Measurements from ENCODE around the gene STAC3.
A peak's percentile ranks its signal among the peaks of the same experiment; 100 is the strongest.

The STAC3 gene

DNA sequence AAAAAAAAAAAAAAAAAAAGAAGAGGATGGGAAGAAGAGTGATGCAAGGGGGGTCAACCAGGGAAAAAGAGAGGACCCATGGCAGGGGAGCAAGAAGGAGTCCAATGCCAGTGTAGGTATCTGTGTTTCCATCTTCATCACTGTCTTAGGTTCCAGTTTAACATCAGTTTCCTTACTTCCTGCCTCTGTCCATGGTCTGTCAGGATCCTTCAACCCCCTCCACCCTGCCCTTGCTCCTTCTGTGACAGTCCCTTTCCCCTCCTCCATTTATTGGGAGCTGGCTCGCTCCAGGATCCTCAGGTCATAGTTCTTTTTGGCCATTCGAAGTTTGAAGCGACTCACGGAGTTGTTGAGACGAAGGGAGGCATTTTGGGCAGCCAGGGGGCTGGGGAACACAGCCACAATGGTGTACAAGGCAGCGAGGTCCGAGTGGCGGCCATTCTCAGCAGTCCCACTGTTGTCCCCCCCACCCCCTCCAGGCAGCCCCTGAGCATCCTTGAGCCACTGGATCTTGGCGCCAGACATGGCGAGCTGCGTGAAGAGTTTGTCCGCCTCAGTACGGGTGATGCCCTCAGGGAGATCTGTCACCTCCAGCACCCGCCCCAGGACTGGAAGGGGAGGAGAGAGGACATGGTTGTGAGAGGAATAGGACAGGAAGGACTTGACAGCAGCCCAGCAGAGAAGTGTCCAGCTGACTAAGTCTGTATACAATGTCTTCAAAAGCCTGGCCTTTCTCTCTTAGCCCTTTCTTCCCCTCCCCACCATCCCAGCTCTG is 3.7 kb upstream of the STAC3 start:
- DNase-seq (ENCODE audit: low spot score) = no peak

GRCh38 chr12:57250541-57250940 is 446 bp downstream of the STAC3 start:
- no peak for DNase-seq (ENCODE audit: low spot score)

- no peak for DNase-seq (ENCODE audit: low spot score)
These were observed 1.8 kb downstream of the STAC3 start for GRCh38 chr12:57248934-57249742.

GRCh38 chr12:57247041-57247440 is 3.9 kb downstream of the STAC3 start:
- no peak for DNase-seq (ENCODE audit: low spot score)

- DNase-seq (ENCODE audit: low spot score) = no peak
These were observed 6.7 kb downstream of the STAC3 start for GRCh38 chr12:57244312-57244696.

GRCh38 chr12:57243521-57244311 is 7.3 kb downstream of the STAC3 start:
- peak; percentile 84 for DNase-seq (ENCODE audit: low spot score)

DNA sequence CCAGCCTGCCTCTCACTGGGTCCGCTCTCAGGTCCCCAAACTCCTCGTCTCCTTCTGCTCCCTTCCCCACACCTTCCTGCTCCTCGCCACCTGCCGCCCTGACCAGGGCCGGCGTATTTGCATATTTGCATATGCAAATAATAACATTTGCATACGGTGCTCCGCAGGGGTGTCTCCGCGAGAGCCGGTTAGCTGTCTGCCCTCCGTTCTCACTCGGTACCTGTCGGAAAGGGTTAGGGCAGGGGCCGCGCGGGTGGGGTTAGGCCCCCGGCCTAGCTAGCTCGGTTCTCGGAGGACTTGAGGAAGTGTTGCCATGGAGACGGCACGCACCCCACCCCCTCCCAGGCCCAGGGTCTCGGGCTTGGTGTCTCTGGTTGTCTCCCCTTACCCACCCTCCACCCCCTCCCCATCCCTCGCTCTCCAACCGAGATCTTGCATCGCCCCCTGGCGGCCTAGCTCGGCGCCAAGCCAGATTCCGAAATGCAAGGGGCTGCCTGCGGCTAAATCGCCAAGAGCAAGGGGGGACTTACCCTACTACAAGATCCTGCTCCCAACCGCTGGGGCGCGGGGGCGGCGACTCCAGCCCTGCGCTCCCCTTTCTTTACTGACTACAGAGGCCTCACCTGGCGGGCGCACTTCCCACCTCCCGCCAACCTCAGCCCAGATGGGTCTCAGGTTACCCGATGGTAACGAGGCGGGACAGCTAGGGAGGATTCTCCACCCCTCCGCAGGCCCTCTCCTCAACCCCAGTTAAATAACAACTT is 8.1 kb downstream of the STAC3 start:
- DNase-seq (ENCODE audit: low spot score) = peak; percentile 53

- DNase-seq (ENCODE audit: low spot score) = no peak
These were observed 8.7 kb downstream of the STAC3 start for GRCh38 chr12:57242329-57242690.

DNA sequence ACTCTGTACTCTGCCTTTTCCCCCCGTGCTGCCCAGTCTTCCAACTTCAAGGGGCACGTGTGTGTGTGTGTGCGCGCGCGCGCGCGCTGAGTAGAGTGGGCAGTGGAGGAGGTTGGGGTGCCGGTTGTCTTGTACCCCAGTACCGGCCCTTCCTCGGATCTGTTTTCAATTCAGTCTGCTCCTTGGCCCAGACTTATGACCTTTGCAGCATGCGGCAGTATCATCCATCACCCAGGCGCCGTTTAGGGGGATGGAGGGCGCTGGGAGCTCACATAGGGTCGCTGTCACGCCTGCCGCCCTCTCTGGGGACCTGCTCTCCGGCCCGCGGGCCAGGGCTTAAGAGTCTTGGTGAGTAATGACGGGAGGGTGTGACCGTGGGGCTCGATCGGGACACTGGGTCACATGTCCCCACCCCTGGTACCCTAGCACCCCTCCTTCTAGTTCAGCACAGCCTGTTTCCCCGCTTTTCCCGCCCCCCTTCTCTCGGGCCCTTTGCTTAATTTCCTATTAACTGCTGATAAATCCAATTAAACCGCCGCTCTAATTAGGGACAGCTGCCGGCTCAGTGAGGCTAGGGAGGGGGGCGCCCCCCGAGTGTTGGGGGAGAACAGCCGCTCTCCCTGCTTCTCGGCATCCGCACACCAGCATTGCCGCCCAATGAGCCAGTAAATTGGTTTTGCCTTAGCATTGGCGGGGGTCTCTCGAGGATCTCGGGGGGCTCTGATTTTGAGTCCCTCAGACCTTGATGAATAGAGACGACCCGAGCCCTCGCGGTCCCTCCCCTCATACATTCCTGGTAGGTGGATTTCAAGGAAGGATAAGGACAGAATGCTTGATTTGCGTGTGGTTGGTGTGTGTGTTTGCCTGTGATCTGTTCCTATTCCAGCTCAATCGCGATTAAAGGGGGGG is 9.3 kb downstream of the STAC3 start:
- no peak for DNase-seq (ENCODE audit: low spot score)

DNA sequence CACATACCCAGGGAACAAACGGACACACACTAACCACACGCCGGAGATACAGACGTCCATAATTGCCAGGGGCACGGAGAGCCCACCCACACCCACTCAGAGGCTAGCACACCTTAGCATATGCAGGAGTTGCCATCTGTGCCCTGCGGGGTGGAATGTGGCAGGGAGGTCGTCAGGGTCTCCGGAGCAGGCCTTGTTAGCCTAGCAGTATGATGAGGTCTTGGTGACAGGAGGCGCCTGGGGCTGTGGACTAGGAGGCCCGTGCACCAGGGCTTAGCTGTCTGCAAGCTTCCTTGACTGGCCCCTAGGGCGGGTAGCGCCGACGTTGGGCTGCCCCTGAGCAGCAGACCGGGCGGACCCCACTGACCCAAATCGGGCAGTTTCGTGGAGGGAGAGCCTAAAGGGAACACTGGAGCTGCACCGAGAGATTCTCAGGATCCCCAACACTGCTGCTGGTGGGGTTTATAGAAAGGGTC is 10.0 kb downstream of the STAC3 start:
- no peak for DNase-seq (ENCODE audit: low spot score)

GRCh38 chr12:57240066-57240921 is 10.7 kb downstream of the STAC3 start:
- peak; percentile 54 for DNase-seq (ENCODE audit: low spot score)

GRCh38 chr12:57239587-57240065 is 11.4 kb downstream of the STAC3 start:
- no peak for DNase-seq (ENCODE audit: low spot score)

- peak; percentile 92 for DNase-seq (ENCODE audit: low spot score)
These were observed 12.0 kb downstream of the STAC3 start for GRCh38 chr12:57238854-57239554.

DNA sequence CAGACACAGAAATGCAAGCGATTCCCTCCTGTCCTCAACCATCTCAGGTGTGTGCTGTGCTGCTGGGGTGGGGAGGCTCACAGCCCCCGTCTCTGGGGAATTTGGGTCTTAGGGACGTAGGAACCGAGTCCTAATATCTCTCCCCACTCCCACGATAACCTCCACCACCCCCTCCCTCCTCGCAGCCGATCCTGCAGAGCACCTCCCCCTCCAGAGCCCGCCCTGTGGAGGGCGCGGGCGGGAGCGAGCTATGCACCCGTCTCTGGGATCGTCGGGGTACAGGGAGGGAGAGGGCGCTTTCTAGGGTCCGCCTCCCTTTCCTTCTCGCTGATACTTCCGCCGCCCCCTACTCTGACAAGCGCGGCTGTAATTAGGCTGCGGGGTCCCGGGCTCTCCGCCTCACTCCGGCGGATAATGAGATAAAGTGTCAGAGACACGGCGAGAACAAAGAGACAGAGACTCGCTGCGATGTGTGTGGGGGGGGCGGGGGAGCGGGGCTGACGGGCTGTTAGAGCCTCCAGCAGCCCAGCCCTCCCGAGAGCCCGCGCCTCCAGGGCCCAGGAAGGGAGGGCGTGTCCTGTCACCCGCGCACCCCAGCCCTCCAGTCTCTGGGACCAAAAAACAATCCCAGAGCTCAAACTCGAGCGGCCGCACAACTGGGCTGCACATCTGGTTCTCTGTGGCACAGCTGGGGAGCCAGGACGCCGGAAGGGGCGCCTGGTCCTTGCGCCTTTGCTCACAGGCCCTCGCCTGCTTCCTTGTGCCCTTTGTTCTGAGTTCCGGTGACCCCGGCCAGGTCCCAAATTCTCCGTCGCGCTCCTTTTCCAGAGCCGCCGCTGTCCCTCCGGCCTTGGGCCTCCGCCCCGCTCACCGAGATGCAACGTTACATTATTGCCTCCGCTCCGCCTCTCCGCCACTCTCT is 12.8 kb downstream of the STAC3 start:
- DNase-seq (ENCODE audit: low spot score) = no peak

DNA sequence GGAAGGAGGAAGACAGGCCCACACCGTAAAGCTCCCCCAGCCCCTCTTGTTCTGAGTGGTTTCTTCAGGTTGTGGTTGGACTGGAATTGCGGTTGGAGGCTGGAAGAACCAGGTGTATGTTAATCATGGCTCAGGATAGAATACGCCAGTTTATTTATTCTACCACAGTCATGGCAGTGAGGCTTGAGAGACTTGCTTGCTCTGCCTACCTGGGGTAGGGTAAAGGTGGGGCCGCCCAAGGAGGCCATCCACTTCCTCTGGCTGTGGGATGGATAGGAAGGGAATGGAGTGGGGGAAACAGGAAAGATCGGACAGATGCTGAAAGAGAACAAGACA is 13.4 kb downstream of the STAC3 start:
- DNase-seq (ENCODE audit: low spot score) = no peak

GRCh38 chr12:57236925-57237595 is 13.9 kb downstream of the STAC3 start:
- no peak for DNase-seq (ENCODE audit: low spot score)

DNA sequence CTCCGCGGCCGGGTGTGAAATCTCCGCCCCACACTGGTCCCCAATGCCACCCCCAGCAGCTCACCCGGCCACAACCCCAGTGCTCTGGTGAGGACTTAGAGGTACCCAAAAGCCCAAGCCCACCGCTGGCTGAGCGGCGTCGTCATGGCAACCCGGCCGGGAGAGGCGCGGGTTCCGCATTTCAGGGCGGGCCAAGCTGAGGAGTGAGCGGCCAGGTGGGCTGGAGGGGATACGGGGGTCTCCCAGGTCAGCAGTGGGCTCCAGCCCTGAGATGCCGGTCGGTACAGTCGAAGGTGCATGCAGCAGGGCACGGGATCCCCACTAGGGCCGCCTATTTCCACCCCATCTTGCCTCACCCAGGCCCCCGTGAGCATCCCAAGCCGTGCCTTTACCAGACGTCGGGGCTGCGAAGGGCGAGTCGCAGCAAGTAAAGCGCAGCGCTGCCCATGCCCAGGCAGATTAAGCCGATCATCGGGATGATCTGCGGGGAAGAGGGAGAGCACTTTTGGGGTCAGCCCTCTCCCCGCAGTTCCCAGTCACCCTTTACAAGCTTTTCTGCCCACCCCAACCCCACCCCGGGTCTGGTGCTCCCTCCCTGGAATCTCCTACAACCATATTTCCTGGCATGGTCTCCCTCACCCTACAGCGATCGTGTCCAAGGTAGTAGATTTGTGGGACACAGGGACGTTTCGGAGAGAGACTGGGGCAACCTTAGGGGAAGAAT is 14.6 kb downstream of the STAC3 start:
- DNase-seq (ENCODE audit: low spot score) = no peak

Measured in LoVo (cell line).